Panc1 (cell line): ENCODE data around the gene PSMB8. TPM values are rescaled to one million over a fixed set of nuclear protein-coding genes. Genes with fewer than 3 reads are reported as not detected.

Experiments used
- ATAC-seq: fragments of 200-7000 bp; cut with Tn5 transposase; 2 replicates; pipeline ENCODE4 v1.9.1; 2020; ENCODE audit warnings: mild to moderate bottlenecking, moderate library complexity
- BruUV-seq: library from RNA; stranded (reverse); fragments of 400-500 nt; replicated peaks from 2 replicates; lab custom pipeline; 2021; lab: Mats Ljungman, UMichigan
- CTCF ChIA-PET: fragments of 300-600 bp; sonication (Branson Sonifier 250); formaldehyde crosslinking; loops from one replicate; lab custom pipeline; 2022; ENCODE audit warnings: antibody characterized with exemption; lab: Charles Lee
- POLR2A ChIA-PET: fragments of 300-600 bp; sonication (Branson Sonifier 250); formaldehyde crosslinking; loops from one replicate; lab custom pipeline; 2022; ENCODE audit warnings: antibody characterized with exemption; lab: Charles Lee
- DNase-seq: peaks from one replicate; pipeline ENCODE4 v3.0.0-alpha.2; 2010; ENCODE audit warnings: low read depth, low spot score
- H3K27ac ChIP-seq: 2 replicates; pipeline ENCODE4 v1.5.1; 2011; ENCODE audit warnings: mild to moderate bottlenecking, low read length, inconsistent platforms
- H3K27me3 ChIP-seq: fragments of 200-500 bp; sonication (Bioruptor generic); 2 replicates; pipeline ENCODE4 v1.6.0; 2014; ENCODE audit warnings: low read length, inconsistent platforms; ENCODE audit not compliant: control insufficient read depth, insufficient read depth
- H3K36me3 ChIP-seq: fragments of 200-500 bp; sonication (Bioruptor generic); 2 replicates; pipeline ENCODE4 v1.5.1; 2014; ENCODE audit warnings: inconsistent platforms, mild to moderate bottlenecking, low read length, moderate library complexity; ENCODE audit not compliant: control insufficient read depth, insufficient read depth
- H3K4me1 ChIP-seq: 2 replicates; pipeline ENCODE4 v1.5.1; 2011; ENCODE audit warnings: inconsistent platforms, mild to moderate bottlenecking, low read length, moderate library complexity; ENCODE audit not compliant: control insufficient read depth, insufficient read depth
- H3K4me3 ChIP-seq, 2 experiments: 2 replicates each; pipeline ENCODE4 v1.5.1; 2011 to 2012; ENCODE audit warnings: low read depth in 2 of 2, low read length in 2 of 2, mild to moderate bottlenecking in 2 of 2, inconsistent platforms in 1 of 2, moderate library complexity in 1 of 2
- H3K9me3 ChIP-seq: fragments of 200-500 bp; sonication (Bioruptor generic); 2 replicates; pipeline ENCODE4 v1.5.1; 2014; ENCODE audit warnings: low read depth, mild to moderate bottlenecking, inconsistent platforms, low read length, moderate library complexity; ENCODE audit not compliant: control insufficient read depth, insufficient read depth
- CTCF ChIP-seq: fragments of 450-650 bp; IDR thresholded peaks from 2 replicates; pipeline ENCODE4 v1.5.1; 2017; ENCODE audit warnings: mild to moderate bottlenecking
- POLR2AphosphoS5 ChIP-seq: IDR thresholded peaks from 2 replicates; pipeline ENCODE4 v1.6.1; 2012; ENCODE audit warnings: mild to moderate bottlenecking, low read depth, low read length, moderate library complexity
- REST ChIP-seq, 2 experiments: IDR thresholded peaks; 2 replicates each; pipeline ENCODE4 v1.6.1; 2011 to 2012; ENCODE audit warnings: low read depth in 2 of 2, control low read depth in 1 of 2, low read length in 1 of 2, mild to moderate bottlenecking in 1 of 2, moderate library complexity in 1 of 2; ENCODE audit not compliant: insufficient read depth in 1 of 2
- SIN3A ChIP-seq: IDR thresholded peaks from 2 replicates; pipeline ENCODE4 v1.6.1; 2012; ENCODE audit warnings: low read depth, mild to moderate bottlenecking, low read length, moderate library complexity, borderline replicate concordance; ENCODE audit not compliant: insufficient read depth
- TCF7L2 ChIP-seq: IDR thresholded peaks from 2 replicates; pipeline ENCODE4 v1.6.1; 2011; ENCODE audit warnings: mild to moderate bottlenecking, low read depth, low read length, inconsistent platforms
- in situ Hi-C: cut with HindIII; loops from 2 replicates; pipeline ENCODE4 v1.10.0; 2016; ENCODE audit warnings: low sequenced_read_pairs, low pct_unique_long_range_greater_than_20kb
- intact Hi-C: fragments of 100-400 bp; cut with micrococcal nuclease; formaldehyde crosslinking; loops from one replicate; pipeline ENCODE4 v1.10.0; 2022; ENCODE audit not compliant: unreplicated experiment
- total RNA-seq: library from RNA; stranded (reverse); gene quantifications from one replicate; pipeline ENCODE4 v1.2.1, GENCODE V29; 2021; ENCODE audit not compliant: unreplicated experiment

PSMB8 gene
- total RNA-seq, 1 experiment from 2014 or later = 43.8 TPM

- intact Hi-C loops = no loop called here
- in situ Hi-C loops = no loop called here
Observed at GRCh38 chr6:32840604-32841246, 3.1 kb downstream of the PSMB8 start.

GRCh38 chr6:32839356-32839755 is 4.5 kb downstream of the PSMB8 start:
- intact Hi-C loops = no loop called here
- H3K4me3 ChIP-seq = no peak overlapping the region
- ATAC-seq (no peak), DNase-seq (no peak)
- ChIA-PET CTCF (interaction anchor here (0.5 to 2.3 kb wide), 9 partner anchors 15 to 905 kb away, joined by 4 to 56 read pairs (median 7); partner anchors contain the start of genes PSMB9 and TAP1), POLR2A (interaction anchor here (1.1 kb wide), 1 partner anchor 132 kb away, joined by 3 read pairs; no protein-coding TSS in a partner anchor)
- no peak for TF ChIP-seq TCF7L2
- TF ChIP-seq SIN3A = no peak
- TF ChIP-seq REST (IDR thresholded peaks at IDR 0.05; ENCODE audit: insufficient read depth in 1 of 2, low read depth in 2 of 2, low read length in 1 of 2) = no peak
- TF ChIP-seq CTCF = no peak
- no peak for TF ChIP-seq POLR2AphosphoS5
- H3K27me3 ChIP-seq = no peaks in the 10 kb centered on the region
- H3K9me3 ChIP-seq = no peaks in the 10 kb centered on the region
- H3K4me1 ChIP-seq = peaks cover 10% of the 10 kb centered on the region
- no TSS peak for BruUV-seq
- in situ Hi-C loops = no loop called here
- peaks cover 2% of the 10 kb centered on the region; the same call in 1 of the 2 replicates for H3K36me3 ChIP-seq
- H3K27ac ChIP-seq = no peak overlapping the region

More at GRCh38 chr6:32840604-32841246, 3.1 kb downstream of the PSMB8 start:
- TF ChIP-seq POLR2AphosphoS5 (no peak), SIN3A (no peak), REST (IDR thresholded peaks at IDR 0.05; ENCODE audit: insufficient read depth in 1 of 2, low read depth in 2 of 2, low read length in 1 of 2) (no peak)
- ChIA-PET POLR2A (no interaction called here), CTCF (no interaction called here)
- no peak for DNase-seq
- H3K36me3 ChIP-seq = no peaks in the 10 kb centered on the region
- no peaks in the 10 kb centered on the region for H3K27me3 ChIP-seq
- H3K4me3 ChIP-seq = no peak overlapping the region
- no peak overlapping the region for H3K27ac ChIP-seq
- no peaks in the 10 kb centered on the region for H3K9me3 ChIP-seq
- no peak for ATAC-seq
- H3K4me1 ChIP-seq = peaks cover 14% of the 10 kb centered on the region
- no TSS peak for BruUV-seq
